Liver (tissue), 9 donors: ENCODE results near the gene CGNL1. TPM values are rescaled to one million over a fixed set of nuclear protein-coding genes. Genes with fewer than 3 reads are reported as not detected.

Experiments used
- DNase-seq: peaks from one replicate; pipeline ENCODE4 v3.0.0-alpha.2; 2017; ENCODE audit warnings: low spot score
- H3K27ac ChIP-seq, 2 donors: one replicate each; pipeline ENCODE4 v1.7.0; 2013; ENCODE audit warnings: inconsistent platforms in 2 of 2, low read length in 2 of 2, control low read depth in 1 of 2, low read depth in 1 of 2, mild to moderate bottlenecking in 1 of 2
- H3K27me3 ChIP-seq, 4 donors: one replicate each; pipeline versions ENCODE4 v1.6.1 to v1.7.0; 2013; ENCODE audit warnings: low read length in 3 of 4, inconsistent platforms in 1 of 4, mild to moderate bottlenecking in 1 of 4, moderate library complexity in 1 of 4; ENCODE audit not compliant: control insufficient read depth in 4 of 4, insufficient read depth in 4 of 4
- H3K36me3 ChIP-seq, 4 donors: one replicate each; pipeline versions ENCODE4 v1.6.1 to v1.7.0; 2013; ENCODE audit warnings: low read length in 3 of 4, mild to moderate bottlenecking in 3 of 4, low read depth in 1 of 4, moderate library complexity in 1 of 4; ENCODE audit not compliant: control insufficient read depth in 4 of 4, insufficient read depth in 3 of 4
- H3K4me1 ChIP-seq, 4 donors: one replicate each; pipeline versions ENCODE4 v1.6.1 to v1.7.0; 2013; ENCODE audit warnings: low read length in 3 of 4, mild to moderate bottlenecking in 3 of 4, moderate library complexity in 1 of 4; ENCODE audit not compliant: control insufficient read depth in 4 of 4, insufficient read depth in 4 of 4
- H3K4me3 ChIP-seq, 3 donors: one replicate each; pipeline versions ENCODE4 v1.6.1 to v1.7.0; 2013; ENCODE audit warnings: low read length in 3 of 3, control low read depth in 1 of 3, low read depth in 1 of 3, mild to moderate bottlenecking in 1 of 3
- H3K9ac ChIP-seq, 2 donors: one replicate each; pipeline ENCODE4 v1.7.0; 2013; ENCODE audit warnings: low read length in 2 of 2, mild to moderate bottlenecking in 2 of 2, moderate library complexity in 2 of 2, control low read depth in 1 of 2, low read depth in 1 of 2
- H3K9me3 ChIP-seq, 4 donors: one replicate each; pipeline versions ENCODE4 v1.6.1 to v1.7.0; 2013; ENCODE audit warnings: low read length in 3 of 4; ENCODE audit not compliant: control insufficient read depth in 4 of 4
- ATF3 ChIP-seq: IDR thresholded peaks from 2 replicates; pipeline ENCODE4 v1.6.1; 2016; ENCODE audit warnings: antibody characterized with exemption
- CTCF ChIP-seq: fragments of 150-350 bp; IDR thresholded peaks from 2 replicates; pipeline ENCODE4 v1.5.1; 2017; ENCODE audit warnings: improper control_type of control experiment, low read depth, low read length; ENCODE audit not compliant: missing input control
- EGR1 ChIP-seq, 2 donors: IDR thresholded peaks; 2 replicates each; pipeline ENCODE4 v1.6.1; 2016 to 2018; ENCODE audit warnings: antibody characterized with exemption in 2 of 2, low read depth in 2 of 2
- FOXA1 ChIP-seq: IDR thresholded peaks from 2 replicates; pipeline ENCODE4 v1.6.1; 2016; ENCODE audit warnings: antibody characterized with exemption
- FOXA2 ChIP-seq: IDR thresholded peaks from 2 replicates; pipeline ENCODE4 v1.6.1; 2016; ENCODE audit warnings: antibody characterized with exemption
- GABPA ChIP-seq, 2 donors: IDR thresholded peaks in 1 of 2; conservative IDR thresholded peaks in 1 of 2; 2 replicates each; pipeline ENCODE4 v1.6.1; 2016; ENCODE audit warnings: antibody characterized with exemption in 2 of 2, mild to moderate bottlenecking in 1 of 2, moderate library complexity in 1 of 2
- HNF4A ChIP-seq, 2 donors: conservative IDR thresholded peaks; 2 replicates each; pipeline ENCODE4 v1.6.1; 2016; ENCODE audit warnings: antibody characterized with exemption in 2 of 2, mild to moderate bottlenecking in 2 of 2
- HNF4G ChIP-seq: IDR thresholded peaks from 2 replicates; pipeline ENCODE4 v1.6.1; 2016; ENCODE audit warnings: antibody characterized with exemption
- JUND ChIP-seq, 2 donors: IDR thresholded peaks; 2 replicates each; pipeline ENCODE4 v1.6.1; 2016; ENCODE audit warnings: antibody characterized with exemption in 2 of 2
- NR2F2 ChIP-seq: IDR thresholded peaks from 2 replicates; pipeline ENCODE4 v1.6.1; 2016; ENCODE audit warnings: antibody characterized with exemption
- RAD21 ChIP-seq, 2 donors: IDR thresholded peaks; 2 replicates each; pipeline ENCODE4 v1.6.1; 2016; ENCODE audit warnings: antibody characterized with exemption in 2 of 2, mild to moderate bottlenecking in 2 of 2
- REST ChIP-seq: IDR thresholded peaks from 2 replicates; pipeline ENCODE4 v1.6.1; 2016; ENCODE audit warnings: antibody characterized with exemption, mild to moderate bottlenecking
- RXRA ChIP-seq, 2 donors: IDR thresholded peaks; 2 replicates each; pipeline ENCODE4 v1.6.1; 2017 to 2018; ENCODE audit warnings: antibody characterized with exemption in 2 of 2, mild to moderate bottlenecking in 1 of 2
- SP1 ChIP-seq: IDR thresholded peaks from 2 replicates; pipeline ENCODE4 v1.6.1; 2018; ENCODE audit warnings: antibody characterized with exemption, mild to moderate bottlenecking
- TAF1 ChIP-seq: conservative IDR thresholded peaks from 2 replicates; pipeline ENCODE4 v1.6.1; 2016; ENCODE audit warnings: antibody characterized with exemption, mild to moderate bottlenecking
- YY1 ChIP-seq: IDR thresholded peaks from 2 replicates; pipeline ENCODE4 v1.6.1; 2016; ENCODE audit warnings: antibody characterized with exemption, mild to moderate bottlenecking
- ZBTB33 ChIP-seq: IDR thresholded peaks from 2 replicates; pipeline ENCODE4 v1.6.1; 2016; ENCODE audit warnings: antibody characterized with exemption
- WGBS: extraction: QIAGEN DNeasy Blood & Tissue Kit; methylation state at CpG from one replicate; pipeline ENCODE4 v1.1.7; 2013; 5-methylcytosine and 5-hydroxymethylcytosine counted together
- polyA plus RNA-seq, 2 donors: library from polyadenylated mRNA; stranded (reverse) in 1 of 2; unstranded in 1 of 2; fragments of 200-250 nt in 1 of 2; fragments of >200 nt in 1 of 2; fragmentation: Nextera tagmentation in 1 of 2; extraction: Ambion mirVana in 1 of 2; gene quantifications; one replicate each; pipeline versions ENCODE4 v1.2.1 to v1.2.3, GENCODE V29; 2013 to 2015
- total RNA-seq, 2 donors: library from RNA; depleted of rRNA; stranded (reverse); fragments of >200 nt; gene quantifications; one replicate each; pipeline ENCODE4 v1.2.3, GENCODE V29; 2014
- TF ChIP-seq, protein P1 (sequence below): IDR thresholded peaks from 2 replicates; pipeline ENCODE4 v1.6.1; 2016; ENCODE audit warnings: antibody characterized with exemption
- donor health status: healthy.
- donor health status: healthy.
- donor health status: healthy.
- donor health status: healthy.
- donor health status: healthy.

Gene CGNL1
- total and polyA plus RNA-seq, 4 donors: 12.0 to 31.9 (median 16.1) TPM

DNA sequence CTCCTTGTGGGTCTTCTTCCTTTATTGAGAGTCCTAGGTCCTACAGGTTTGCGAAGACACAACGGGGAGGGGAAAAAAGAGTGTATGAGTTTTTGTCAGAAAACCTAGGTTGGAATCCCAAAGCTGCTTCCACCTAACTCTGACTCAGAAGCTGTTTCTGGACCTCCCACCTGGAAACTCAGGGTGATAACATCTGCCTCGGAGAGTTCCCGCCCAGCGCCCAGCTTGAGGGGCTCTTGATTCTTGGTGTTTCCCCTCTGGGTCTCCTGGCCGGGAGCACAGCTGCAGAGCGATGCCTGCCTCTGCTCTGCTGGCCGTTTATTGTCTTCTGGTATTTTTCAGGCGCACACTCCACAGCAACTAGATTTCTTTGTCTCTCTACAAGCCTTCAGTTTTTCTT is 162.5 kb downstream of the CGNL1 start:
- TF ChIP-seq CTCF (no peak), ATF3 (no peak), GABPA (IDR thresholded peaks at IDR 0.05 in 1 of 2, conservative IDR thresholded peaks at IDR 0.05 in 1 of 2) (no peak), ZBTB33 (no peak), EGR1 (IDR thresholded peaks at IDR 0.05; ENCODE audit: low read depth in 2 of 2) (no peak), HNF4G (no peak), HNF4A (conservative IDR thresholded peaks at IDR 0.05) (no peak), NR2F2 (no peak), SP1 (no peak), FOXA2 (no peak), RXRA (IDR thresholded peaks at IDR 0.05) (no peak), TAF1 (no peak), REST (no peak), FOXA1 (no peak), YY1 (no peak), JUND (IDR thresholded peaks at IDR 0.05) (no peak), RAD21 (IDR thresholded peaks at IDR 0.05) (no peak)
- TF ChIP-seq, protein P1, sequence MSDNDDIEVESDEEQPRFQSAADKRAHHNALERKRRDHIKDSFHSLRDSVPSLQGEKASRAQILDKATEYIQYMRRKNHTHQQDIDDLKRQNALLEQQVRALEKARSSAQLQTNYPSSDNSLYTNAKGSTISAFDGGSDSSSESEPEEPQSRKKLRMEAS: no peak
- no peak for DNase-seq
- no peak overlapping the region for H3K27ac ChIP-seq
- H3K36me3 ChIP-seq: peaks cover 1 to 64% (median 39%) of the 10 kb centered on the region in 4 donors
- no peaks in the 10 kb centered on the region for H3K27me3 ChIP-seq
- no peak overlapping the region for H3K4me3 ChIP-seq
- no peaks in the 10 kb centered on the region for H3K4me1 ChIP-seq
- H3K9ac ChIP-seq: no peak overlapping the region
- no peaks in the 10 kb centered on the region for H3K9me3 ChIP-seq
- WGBS: 94% methylated on average over 9 of the region's 9 CpGs
